Measurements from ENCODE around the gene MSI2. TPM values are rescaled to one million over a fixed set of nuclear protein-coding genes. Genes with fewer than 3 reads are reported as not detected.
A peak's percentile ranks its signal among the peaks of the same experiment; 100 is the strongest.

The MSI2 gene
- total RNA-seq, 2 donors from 2014 or later, result 54.1 to 74.8 TPM

- peak in 1 of 2 donors; percentile 26 for ATAC-seq
- Mint-ChIP-seq H3K9me3 (no peaks in the 10 kb centered on the region), H3K27ac (no peak overlapping the region), H3K36me3 (no peaks in the 10 kb centered on the region)
- no peak for DNase-seq (ENCODE audit: low spot score in 2 of 2)
Observed at GRCh38 chr17:57705921-57706695, 449.8 kb downstream of the MSI2 start.

- H3K27ac Mint-ChIP-seq, result no peak overlapping the region
- H3K36me3 Mint-ChIP-seq, result no peaks in the 10 kb centered on the region
- H3K9me3 Mint-ChIP-seq, result no peaks in the 10 kb centered on the region
- DNase-seq (ENCODE audit: low spot score in 2 of 2) (no peak), ATAC-seq (no peak)
Observed at GRCh38 chr17:57706761-57707160, 450.4 kb downstream of the MSI2 start.

- no peak for ATAC-seq
- H3K9me3 Mint-ChIP-seq, result no peaks in the 10 kb centered on the region
- DNase-seq (ENCODE audit: low spot score in 2 of 2), result no peak
- H3K36me3 Mint-ChIP-seq, result no peaks in the 10 kb centered on the region
- H3K27ac Mint-ChIP-seq, result no peak overlapping the region
Observed at GRCh38 chr17:57707892-57708291, 451.6 kb downstream of the MSI2 start.

GRCh38 chr17:57708410-57708809 is 452.1 kb downstream of the MSI2 start:
- Mint-ChIP-seq H3K9me3 (no peaks in the 10 kb centered on the region), H3K36me3 (no peaks in the 10 kb centered on the region), H3K27ac (no peak overlapping the region)
- ATAC-seq (no peak), DNase-seq (ENCODE audit: low spot score in 2 of 2) (no peak)

- no peak for DNase-seq (ENCODE audit: low spot score in 2 of 2)
- Mint-ChIP-seq H3K9me3 (no peaks in the 10 kb centered on the region), H3K36me3 (no peaks in the 10 kb centered on the region), H3K27ac (no peak overlapping the region)
- no peak for ATAC-seq
Observed at GRCh38 chr17:57713140-57713539, 456.8 kb downstream of the MSI2 start.

- no peak for ATAC-seq
- H3K36me3 Mint-ChIP-seq, result no peaks in the 10 kb centered on the region
- no peak overlapping the region for H3K27ac Mint-ChIP-seq
- DNase-seq (ENCODE audit: low spot score in 2 of 2), result no peak
- H3K9me3 Mint-ChIP-seq, result no peaks in the 10 kb centered on the region
Observed at GRCh38 chr17:57714665-57715180, 458.4 kb downstream of the MSI2 start.

GRCh38 chr17:57715981-57716380 is 459.7 kb downstream of the MSI2 start:
- H3K27ac Mint-ChIP-seq, result no peak overlapping the region
- DNase-seq (ENCODE audit: low spot score in 2 of 2) (no peak), ATAC-seq (no peak)
- no peaks in the 10 kb centered on the region for H3K9me3 Mint-ChIP-seq
- H3K36me3 Mint-ChIP-seq, result no peaks in the 10 kb centered on the region

- Mint-ChIP-seq H3K27ac (no peak overlapping the region), H3K9me3 (no peaks in the 10 kb centered on the region), H3K36me3 (no peaks in the 10 kb centered on the region)
- no peak for ATAC-seq
- no peak for DNase-seq (ENCODE audit: low spot score in 2 of 2)
Observed at GRCh38 chr17:57718878-57719277, 462.6 kb downstream of the MSI2 start.

- DNase-seq (ENCODE audit: low spot score in 2 of 2) (no peak), ATAC-seq (no peak)
- H3K36me3 Mint-ChIP-seq, result no peaks in the 10 kb centered on the region
- H3K9me3 Mint-ChIP-seq, result no peaks in the 10 kb centered on the region
- H3K27ac Mint-ChIP-seq, result no peak overlapping the region
Observed at GRCh38 chr17:57720386-57721035, 464.2 kb downstream of the MSI2 start.

GRCh38 chr17:57721967-57722703 is 465.8 kb downstream of the MSI2 start:
- Mint-ChIP-seq H3K9me3 (no peaks in the 10 kb centered on the region), H3K27ac (peak overlapping the region in 1 of 2 donors; percentile 12), H3K36me3 (no peaks in the 10 kb centered on the region)
- no peak for DNase-seq (ENCODE audit: low spot score in 2 of 2)
- ATAC-seq, result no peak

GRCh38 chr17:57722704-57723043 is 466.4 kb downstream of the MSI2 start:
- H3K36me3 Mint-ChIP-seq, result no peaks in the 10 kb centered on the region
- no peak overlapping the region for H3K27ac Mint-ChIP-seq
- no peak for DNase-seq (ENCODE audit: low spot score in 2 of 2)
- H3K9me3 Mint-ChIP-seq, result no peaks in the 10 kb centered on the region
- ATAC-seq, result no peak

GRCh38 chr17:57723427-57724025 is 467.2 kb downstream of the MSI2 start:
- H3K36me3 Mint-ChIP-seq, result no peaks in the 10 kb centered on the region

GRCh38 chr17:57724026-57724728 is 467.9 kb downstream of the MSI2 start:
- ATAC-seq, result no peak
- no peak for DNase-seq (ENCODE audit: low spot score in 2 of 2)
- Mint-ChIP-seq H3K36me3 (no peaks in the 10 kb centered on the region), H3K27ac (peak overlapping the region in 1 of 2 donors; percentile 72), H3K9me3 (no peaks in the 10 kb centered on the region)

More at GRCh38 chr17:57723427-57724025, 467.2 kb downstream of the MSI2 start:
- Mint-ChIP-seq H3K27ac (no peak overlapping the region), H3K9me3 (no peaks in the 10 kb centered on the region)
- DNase-seq (ENCODE audit: low spot score in 2 of 2), result no peak
- ATAC-seq, result no peak

- H3K9me3 Mint-ChIP-seq, result no peaks in the 10 kb centered on the region
- no peak for DNase-seq (ENCODE audit: low spot score in 2 of 2)
- H3K27ac Mint-ChIP-seq, result peak overlapping the region in 1 of 2 donors; percentile 72
- no peaks in the 10 kb centered on the region for H3K36me3 Mint-ChIP-seq
- no peak for ATAC-seq
Observed at GRCh38 chr17:57724729-57725125, 468.4 kb downstream of the MSI2 start.

GRCh38 chr17:57726213-57726790 is 470.0 kb downstream of the MSI2 start:
- Mint-ChIP-seq H3K9me3 (no peaks in the 10 kb centered on the region), H3K36me3 (no peaks in the 10 kb centered on the region), H3K27ac (no peak overlapping the region)
- ATAC-seq, result no peak
- no peak for DNase-seq (ENCODE audit: low spot score in 2 of 2)

GRCh38 chr17:57726838-57727237 is 470.5 kb downstream of the MSI2 start:
- Mint-ChIP-seq H3K9me3 (no peaks in the 10 kb centered on the region), H3K27ac (no peak overlapping the region), H3K36me3 (no peaks in the 10 kb centered on the region)
- no peak for DNase-seq (ENCODE audit: low spot score in 2 of 2)
- no peak for ATAC-seq
